ENCODE results near the gene SEPTIN8. TPM values are rescaled to one million over a fixed set of nuclear protein-coding genes. Genes with fewer than 3 reads are reported as not detected.

Gene SEPTIN8
- total RNA-seq, 4 donors from 2014 or later: 31.6 to 46.4 (median 34.9) TPM

- 37 to 68% methylated on average over 4 of the region's 8 CpGs for WGBS, 2 donors (ENCODE audit: low coverage in 1 of 2)
- Histone ChIP-seq H3K36me3 (no peaks in the 10 kb centered on the region), H3K27ac (peak overlapping the region in 3 of 4 donors; percentile 63 to 68 (median 64)), H3K27me3 (no peaks in the 10 kb centered on the region), H3K9me3 (no peaks in the 10 kb centered on the region), H3K4me3 (no peak overlapping the region), H3K4me1 (peaks cover 0 to 96% (median 57%) of the 10 kb centered on the region in 3 donors)
- ATAC-seq: peak; percentile 57
- TF ChIP-seq EP300 (IDR thresholded peaks at IDR 0.05) (no peak), CTCF (IDR thresholded peaks at IDR 0.05) (no peak), POLR2A (IDR thresholded peaks at IDR 0.05) (no peak), POLR2AphosphoS5 (IDR thresholded peaks at IDR 0.05) (no peak)
Measured at GRCh38 chr5:132771503-132771998, 5.5 kb downstream of the SEPTIN8 start.

- Histone ChIP-seq H3K27me3 (no peaks in the 10 kb centered on the region), H3K4me3 (no peak overlapping the region), H3K9me3 (no peaks in the 10 kb centered on the region), H3K36me3 (no peaks in the 10 kb centered on the region), H3K4me1 (peaks cover 0 to 96% (median 58%) of the 10 kb centered on the region in 3 donors), H3K27ac (peak overlapping the region in 3 of 4 donors; percentile 47 to 68 (median 64))
- ATAC-seq: peak; percentile 19
- WGBS, 2 donors (ENCODE audit: low coverage in 1 of 2): 43% methylated on average over 4 of the region's 8 CpGs; no CpG with 5 or more reads in 1 of the 2 donors
- no peak for TF ChIP-seq EP300 (IDR thresholded peaks at IDR 0.05)
- no peak for TF ChIP-seq POLR2A (IDR thresholded peaks at IDR 0.05)
- no peak for TF ChIP-seq POLR2AphosphoS5 (IDR thresholded peaks at IDR 0.05)
- TF ChIP-seq CTCF (IDR thresholded peaks at IDR 0.05): no peak
Measured at GRCh38 chr5:132770476-132771159, 6.4 kb downstream of the SEPTIN8 start.

GRCh38 chr5:132768485-132768868 is 8.6 kb downstream of the SEPTIN8 start:
- peak overlapping the region in 1 of 4 donors; percentile 33 for H3K27ac ChIP-seq
- ATAC-seq: no peak

GRCh38 chr5:132767150-132767549 is 9.9 kb downstream of the SEPTIN8 start:
- Histone ChIP-seq H3K4me1 (peaks cover 0 to 72% (median 44%) of the 10 kb centered on the region in 3 donors), H3K27ac (no peak overlapping the region), H3K27me3 (no peaks in the 10 kb centered on the region), H3K9me3 (no peaks in the 10 kb centered on the region), H3K36me3 (peaks cover 0 to 34% of the 10 kb centered on the region in 2 donors), H3K4me3 (no peak overlapping the region)
- 52 to 58% methylated on average over 2 of the region's 2 CpGs for WGBS, 2 donors (ENCODE audit: low coverage in 1 of 2)
- no peak for TF ChIP-seq EP300 (IDR thresholded peaks at IDR 0.05)
- TF ChIP-seq CTCF (IDR thresholded peaks at IDR 0.05): no peak
- no peak for TF ChIP-seq POLR2A (IDR thresholded peaks at IDR 0.05)
- TF ChIP-seq POLR2AphosphoS5 (IDR thresholded peaks at IDR 0.05): no peak
- ATAC-seq: no peak

More at GRCh38 chr5:132768485-132768868, 8.6 kb downstream of the SEPTIN8 start:
- Histone ChIP-seq H3K36me3 (peaks cover 0 to 21% of the 10 kb centered on the region in 2 donors), H3K4me1 (peaks cover 0 to 85% (median 53%) of the 10 kb centered on the region in 3 donors), H3K4me3 (no peak overlapping the region), H3K27me3 (no peaks in the 10 kb centered on the region), H3K9me3 (no peaks in the 10 kb centered on the region)
- no peak for TF ChIP-seq POLR2AphosphoS5 (IDR thresholded peaks at IDR 0.05)
- TF ChIP-seq CTCF (IDR thresholded peaks at IDR 0.05): no peak
- no peak for TF ChIP-seq POLR2A (IDR thresholded peaks at IDR 0.05)
- TF ChIP-seq EP300 (IDR thresholded peaks at IDR 0.05): no peak
- 100% methylated on average over 1 of the region's 3 CpGs; no CpG with 5 or more reads in 1 of the 2 donors for WGBS, 2 donors (ENCODE audit: low coverage in 1 of 2)

DNA sequence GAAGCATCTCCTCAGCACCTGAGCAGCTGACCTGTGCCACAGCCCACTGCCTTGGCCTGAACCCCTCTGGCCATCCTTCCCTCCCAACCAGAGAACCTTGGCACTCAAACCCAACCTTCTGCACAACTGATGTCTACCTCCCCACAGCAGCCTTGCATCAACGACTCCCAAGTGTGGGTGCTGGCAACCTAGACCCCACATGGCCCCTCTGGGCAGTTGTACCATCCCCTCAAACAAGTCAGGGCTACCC is 10.3 kb downstream of the SEPTIN8 start:
- Histone ChIP-seq H3K27ac (peak overlapping the region in 1 of 4 donors; percentile 24), H3K4me3 (no peak overlapping the region), H3K36me3 (peaks cover 0 to 39% of the 10 kb centered on the region in 2 donors), H3K9me3 (no peaks in the 10 kb centered on the region), H3K4me1 (peaks cover 0 to 68% (median 40%) of the 10 kb centered on the region in 3 donors), H3K27me3 (no peaks in the 10 kb centered on the region)
- TF ChIP-seq POLR2AphosphoS5 (IDR thresholded peaks at IDR 0.05): no peak
- TF ChIP-seq EP300 (IDR thresholded peaks at IDR 0.05): no peak
- no peak for TF ChIP-seq POLR2A (IDR thresholded peaks at IDR 0.05)
- TF ChIP-seq CTCF (IDR thresholded peaks at IDR 0.05): no peak
- WGBS, 2 donors (ENCODE audit: low coverage in 1 of 2): 100% methylated on average over 1 of the region's 1 CpG; no CpG with 5 or more reads in 1 of the 2 donors
- ATAC-seq: no peak
